ENCODE measurements around the gene LMOD1.

The LMOD1 gene

GRCh38 chr1:201947697-201948008, 1.3 kb upstream of the LMOD1 start:
- no peak overlapping the region for H3K4me2 ChIP-seq (ENCODE audit: insufficient read depth, low read length)
- TF ChIP-seq EZH2 (IDR thresholded peaks at IDR 0.05; ENCODE audit: borderline replicate concordance, low read depth, low read length, severe bottlenecking), result no peak
- TF ChIP-seq, protein P1, sequence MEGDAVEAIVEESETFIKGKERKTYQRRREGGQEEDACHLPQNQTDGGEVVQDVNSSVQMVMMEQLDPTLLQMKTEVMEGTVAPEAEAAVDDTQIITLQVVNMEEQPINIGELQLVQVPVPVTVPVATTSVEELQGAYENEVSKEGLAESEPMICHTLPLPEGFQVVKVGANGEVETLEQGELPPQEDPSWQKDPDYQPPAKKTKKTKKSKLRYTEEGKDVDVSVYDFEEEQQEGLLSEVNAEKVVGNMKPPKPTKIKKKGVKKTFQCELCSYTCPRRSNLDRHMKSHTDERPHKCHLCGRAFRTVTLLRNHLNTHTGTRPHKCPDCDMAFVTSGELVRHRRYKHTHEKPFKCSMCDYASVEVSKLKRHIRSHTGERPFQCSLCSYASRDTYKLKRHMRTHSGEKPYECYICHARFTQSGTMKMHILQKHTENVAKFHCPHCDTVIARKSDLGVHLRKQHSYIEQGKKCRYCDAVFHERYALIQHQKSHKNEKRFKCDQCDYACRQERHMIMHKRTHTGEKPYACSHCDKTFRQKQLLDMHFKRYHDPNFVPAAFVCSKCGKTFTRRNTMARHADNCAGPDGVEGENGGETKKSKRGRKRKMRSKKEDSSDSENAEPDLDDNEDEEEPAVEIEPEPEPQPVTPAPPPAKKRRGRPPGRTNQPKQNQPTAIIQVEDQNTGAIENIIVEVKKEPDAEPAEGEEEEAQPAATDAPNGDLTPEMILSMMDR (IDR thresholded peaks at IDR 0.05; ENCODE audit: borderline replicate concordance, extremely low read depth, low read length, poor library complexity, severe bottlenecking), result no peak
- H3K9ac ChIP-seq (ENCODE audit: low read depth, low read length), result no peak overlapping the region
- peaks cover 30% of the 10 kb centered on the region for H3K27me3 ChIP-seq (ENCODE audit: insufficient read depth, low read length, poor library complexity)
- 0 out of 2 replicates have a peak, but pooled peaks cover 5% of the 10 kb centered on the region for H4K20me1 ChIP-seq (ENCODE audit: insufficient read depth, low read length)
- H2AFZ ChIP-seq (ENCODE audit: low read depth, low read length), result no peak overlapping the region
- no peak overlapping the region for H3K4me3 ChIP-seq (ENCODE audit: low read depth in 1 of 2, low read length in 2 of 2)
- no peaks in the 10 kb centered on the region for H3K79me2 ChIP-seq (ENCODE audit: insufficient read depth, low read length)
- no peaks in the 10 kb centered on the region for H3K4me1 ChIP-seq (ENCODE audit: insufficient read depth, low read length)
- DNase-seq (no peak), ATAC-seq (ENCODE audit: insufficient read depth, low read depth) (no peak)
- no peaks in the 10 kb centered on the region for H3K36me3 ChIP-seq (ENCODE audit: insufficient read depth, low read length)
- no peak overlapping the region for H3K27ac ChIP-seq (ENCODE audit: low read length)
- H3K9me3 ChIP-seq (ENCODE audit: insufficient read depth, low read length, severe bottlenecking), result no peaks in the 10 kb centered on the region

DNA sequence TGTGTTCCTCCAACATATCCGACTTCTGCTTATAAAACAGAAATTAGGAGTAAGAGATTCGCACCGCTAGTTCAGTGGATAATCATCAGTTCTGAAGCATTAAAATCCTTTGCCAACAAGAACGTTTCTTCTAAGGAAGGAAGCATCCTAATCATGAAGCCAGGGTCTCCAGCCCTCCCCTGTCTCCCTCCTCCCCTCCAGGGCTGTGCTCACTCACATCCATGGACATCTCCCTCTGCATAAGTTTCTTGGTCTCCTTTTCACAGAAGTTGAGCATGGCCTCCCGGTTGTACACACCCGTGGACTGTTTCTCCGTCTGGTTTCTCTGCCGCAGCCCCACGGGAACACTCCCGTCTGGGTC, 505 bp downstream of the LMOD1 start:
- no peak overlapping the region for H3K4me2 ChIP-seq (ENCODE audit: insufficient read depth, low read length)
- H3K27ac ChIP-seq (ENCODE audit: low read length), result no peak overlapping the region
- H3K4me3 ChIP-seq (ENCODE audit: low read depth in 1 of 2, low read length in 2 of 2), result no peak overlapping the region
- H3K9ac ChIP-seq (ENCODE audit: low read depth, low read length), result no peak overlapping the region
- 0 out of 2 replicates have a peak, but pooled peaks cover 5% of the 10 kb centered on the region for H4K20me1 ChIP-seq (ENCODE audit: insufficient read depth, low read length)
- no peaks in the 10 kb centered on the region for H3K4me1 ChIP-seq (ENCODE audit: insufficient read depth, low read length)
- H3K27me3 ChIP-seq (ENCODE audit: insufficient read depth, low read length, poor library complexity), result peaks cover 30% of the 10 kb centered on the region
- DNase-seq (no peak), ATAC-seq (ENCODE audit: insufficient read depth, low read depth) (no peak)
- no peaks in the 10 kb centered on the region for H3K9me3 ChIP-seq (ENCODE audit: insufficient read depth, low read length, severe bottlenecking)
- TF ChIP-seq, protein P1 (IDR thresholded peaks at IDR 0.05; ENCODE audit: borderline replicate concordance, extremely low read depth, low read length, poor library complexity, severe bottlenecking), result no peak
- TF ChIP-seq EZH2 (IDR thresholded peaks at IDR 0.05; ENCODE audit: borderline replicate concordance, low read depth, low read length, severe bottlenecking), result no peak
- no peak overlapping the region for H2AFZ ChIP-seq (ENCODE audit: low read depth, low read length)
- no peaks in the 10 kb centered on the region for H3K36me3 ChIP-seq (ENCODE audit: insufficient read depth, low read length)
- H3K79me2 ChIP-seq (ENCODE audit: insufficient read depth, low read length), result no peaks in the 10 kb centered on the region

DNA sequence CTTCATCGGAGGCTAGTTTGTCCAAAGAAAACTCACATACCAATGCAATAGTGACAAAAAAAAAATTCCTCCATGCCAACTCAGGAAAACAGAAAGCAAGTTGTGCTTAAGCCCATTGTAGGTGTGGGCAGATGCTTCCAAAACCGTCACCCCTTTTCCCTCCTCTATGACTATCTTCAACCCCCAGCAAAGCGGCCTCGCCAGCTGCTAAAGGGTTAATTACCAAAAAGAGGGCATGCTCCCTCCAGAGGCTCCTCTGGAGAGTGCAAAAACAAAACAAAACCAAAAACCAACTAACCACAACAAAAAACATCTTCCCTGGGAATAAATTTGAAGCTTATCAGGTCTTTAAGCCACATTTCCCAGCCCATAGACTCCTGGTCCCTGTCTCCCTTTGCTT, 1.2 kb downstream of the LMOD1 start:
- Histone ChIP-seq H3K36me3 (ENCODE audit: insufficient read depth, low read length) (no peaks in the 10 kb centered on the region), H3K9me3 (ENCODE audit: insufficient read depth, low read length, severe bottlenecking) (no peaks in the 10 kb centered on the region), H3K79me2 (ENCODE audit: insufficient read depth, low read length) (no peaks in the 10 kb centered on the region), H3K4me2 (ENCODE audit: insufficient read depth, low read length) (no peak overlapping the region), H3K27me3 (ENCODE audit: insufficient read depth, low read length, poor library complexity) (peaks cover 30% of the 10 kb centered on the region), H2AFZ (ENCODE audit: low read depth, low read length) (no peak overlapping the region), H3K27ac (ENCODE audit: low read length) (no peak overlapping the region), H4K20me1 (ENCODE audit: insufficient read depth, low read length) (0 out of 2 replicates have a peak, but pooled peaks cover 5% of the 10 kb centered on the region), H3K4me3 (ENCODE audit: low read depth in 1 of 2, low read length in 2 of 2) (no peak overlapping the region), H3K9ac (ENCODE audit: low read depth, low read length) (no peak overlapping the region), H3K4me1 (ENCODE audit: insufficient read depth, low read length) (no peaks in the 10 kb centered on the region)
- ATAC-seq (ENCODE audit: insufficient read depth, low read depth) (no peak), DNase-seq (no peak)
- TF ChIP-seq EZH2 (IDR thresholded peaks at IDR 0.05; ENCODE audit: borderline replicate concordance, low read depth, low read length, severe bottlenecking), result no peak
- TF ChIP-seq, protein P1 (IDR thresholded peaks at IDR 0.05; ENCODE audit: borderline replicate concordance, extremely low read depth, low read length, poor library complexity, severe bottlenecking), result peak; percentile 32

- Histone ChIP-seq H3K4me3 (ENCODE audit: low read depth in 1 of 2, low read length in 2 of 2) (no peak overlapping the region), H2AFZ (ENCODE audit: low read depth, low read length) (no peak overlapping the region), H3K27ac (ENCODE audit: low read length) (no peak overlapping the region), H3K79me2 (ENCODE audit: insufficient read depth, low read length) (no peaks in the 10 kb centered on the region), H3K9ac (ENCODE audit: low read depth, low read length) (no peak overlapping the region), H4K20me1 (ENCODE audit: insufficient read depth, low read length) (0 out of 2 replicates have a peak, but pooled peaks cover 5% of the 10 kb centered on the region), H3K27me3 (ENCODE audit: insufficient read depth, low read length, poor library complexity) (peaks cover 28% of the 10 kb centered on the region), H3K4me1 (ENCODE audit: insufficient read depth, low read length) (no peaks in the 10 kb centered on the region), H3K9me3 (ENCODE audit: insufficient read depth, low read length, severe bottlenecking) (no peaks in the 10 kb centered on the region), H3K4me2 (ENCODE audit: insufficient read depth, low read length) (no peak overlapping the region), H3K36me3 (ENCODE audit: insufficient read depth, low read length) (no peaks in the 10 kb centered on the region)
- TF ChIP-seq EZH2 (IDR thresholded peaks at IDR 0.05; ENCODE audit: borderline replicate concordance, low read depth, low read length, severe bottlenecking), result no peak
- TF ChIP-seq, protein P1 (IDR thresholded peaks at IDR 0.05; ENCODE audit: borderline replicate concordance, extremely low read depth, low read length, poor library complexity, severe bottlenecking), result no peak
- no peak for DNase-seq
- ATAC-seq (ENCODE audit: insufficient read depth, low read depth), result no peak
Measured at GRCh38 chr1:201944639-201945038, 1.7 kb downstream of the LMOD1 start.

All from DND-41 (cell line).